GM23338 (cell line): ENCODE results near the gene HAP1.

Source experiments
- CREB1 ChIP-seq: fragments of 250-450 bp; sonication (Bioruptor Pico); IDR thresholded peaks from 2 replicates; pipeline ENCODE4 v1.5.0; 2020; ENCODE audit warnings: low read depth, mild to moderate bottlenecking, moderate library complexity
- EZH2 ChIP-seq: fragments of 200-600 bp; sonication (generic); IDR thresholded peaks from one replicate; pipeline ENCODE4 v1.8.0; 2017; ENCODE audit warnings: antibody characterized with exemption, mild to moderate bottlenecking, low read depth; ENCODE audit not compliant: unreplicated experiment
- EZH2phosphoT487 ChIP-seq: fragments of 200-600 bp; sonication (generic); IDR thresholded peaks from one replicate; pipeline ENCODE4 v1.8.1; 2018; ENCODE audit warnings: antibody characterized with exemption; ENCODE audit not compliant: unreplicated experiment
- JUNB ChIP-seq: IDR thresholded peaks from one replicate; pipeline ENCODE4 v1.6.1; 2016; ENCODE audit warnings: antibody characterized with exemption; ENCODE audit not compliant: unreplicated experiment
- POLR2AphosphoS5 ChIP-seq: IDR thresholded peaks from 2 replicates; pipeline ENCODE4 v1.6.1; 2016; ENCODE audit warnings: antibody characterized with exemption, low read depth
- REST ChIP-seq: IDR thresholded peaks from one replicate; pipeline ENCODE4 v1.6.1; 2018; ENCODE audit warnings: antibody characterized with exemption; ENCODE audit not compliant: unreplicated experiment
- ZNF114 ChIP-seq: fragments of 250-450 bp; sonication (Bioruptor Pico); IDR thresholded peaks from 2 replicates; pipeline ENCODE4 v1.5.0; 2020; ENCODE audit warnings: mild to moderate bottlenecking, moderate library complexity
- ZNF331 ChIP-seq: fragments of 250-450 bp; sonication (Bioruptor Pico); IDR thresholded peaks from 2 replicates; pipeline ENCODE4 v1.5.0; 2020; ENCODE audit warnings: low read depth, mild to moderate bottlenecking, moderate library complexity
- TF ChIP-seq, protein P1 (sequence below), 2 experiments: fragments of 200-600 bp in 1 of 2; sonication (generic) in 1 of 2; conservative IDR thresholded peaks; 2 replicates each; pipeline versions ENCODE4 v1.5.1 to v1.6.1; 2016 to 2017; ENCODE audit warnings: antibody characterized with exemption in 2 of 2, low read depth in 2 of 2, mild to moderate bottlenecking in 2 of 2, moderate library complexity in 1 of 2
- TF ChIP-seq, protein P2 (sequence below): fragments of 250-450 bp; sonication (Bioruptor Pico); IDR thresholded peaks from 2 replicates; pipeline ENCODE4 v1.5.0; 2020; ENCODE audit warnings: mild to moderate bottlenecking, moderate library complexity

- TF ChIP-seq, protein P1, sequence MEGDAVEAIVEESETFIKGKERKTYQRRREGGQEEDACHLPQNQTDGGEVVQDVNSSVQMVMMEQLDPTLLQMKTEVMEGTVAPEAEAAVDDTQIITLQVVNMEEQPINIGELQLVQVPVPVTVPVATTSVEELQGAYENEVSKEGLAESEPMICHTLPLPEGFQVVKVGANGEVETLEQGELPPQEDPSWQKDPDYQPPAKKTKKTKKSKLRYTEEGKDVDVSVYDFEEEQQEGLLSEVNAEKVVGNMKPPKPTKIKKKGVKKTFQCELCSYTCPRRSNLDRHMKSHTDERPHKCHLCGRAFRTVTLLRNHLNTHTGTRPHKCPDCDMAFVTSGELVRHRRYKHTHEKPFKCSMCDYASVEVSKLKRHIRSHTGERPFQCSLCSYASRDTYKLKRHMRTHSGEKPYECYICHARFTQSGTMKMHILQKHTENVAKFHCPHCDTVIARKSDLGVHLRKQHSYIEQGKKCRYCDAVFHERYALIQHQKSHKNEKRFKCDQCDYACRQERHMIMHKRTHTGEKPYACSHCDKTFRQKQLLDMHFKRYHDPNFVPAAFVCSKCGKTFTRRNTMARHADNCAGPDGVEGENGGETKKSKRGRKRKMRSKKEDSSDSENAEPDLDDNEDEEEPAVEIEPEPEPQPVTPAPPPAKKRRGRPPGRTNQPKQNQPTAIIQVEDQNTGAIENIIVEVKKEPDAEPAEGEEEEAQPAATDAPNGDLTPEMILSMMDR (conservative IDR thresholded peaks at IDR 0.05; ENCODE audit: low read depth in 2 of 2): no peak
- no peak for TF ChIP-seq POLR2AphosphoS5
- TF ChIP-seq JUNB: no peak
- TF ChIP-seq ZNF331: no peak
- TF ChIP-seq REST: no peak
- TF ChIP-seq EZH2: no peak
- no peak for TF ChIP-seq CREB1 (CRISPR knock-in tag)
- no peak for TF ChIP-seq ZNF114 (CRISPR knock-in tag)
- TF ChIP-seq, protein P2, sequence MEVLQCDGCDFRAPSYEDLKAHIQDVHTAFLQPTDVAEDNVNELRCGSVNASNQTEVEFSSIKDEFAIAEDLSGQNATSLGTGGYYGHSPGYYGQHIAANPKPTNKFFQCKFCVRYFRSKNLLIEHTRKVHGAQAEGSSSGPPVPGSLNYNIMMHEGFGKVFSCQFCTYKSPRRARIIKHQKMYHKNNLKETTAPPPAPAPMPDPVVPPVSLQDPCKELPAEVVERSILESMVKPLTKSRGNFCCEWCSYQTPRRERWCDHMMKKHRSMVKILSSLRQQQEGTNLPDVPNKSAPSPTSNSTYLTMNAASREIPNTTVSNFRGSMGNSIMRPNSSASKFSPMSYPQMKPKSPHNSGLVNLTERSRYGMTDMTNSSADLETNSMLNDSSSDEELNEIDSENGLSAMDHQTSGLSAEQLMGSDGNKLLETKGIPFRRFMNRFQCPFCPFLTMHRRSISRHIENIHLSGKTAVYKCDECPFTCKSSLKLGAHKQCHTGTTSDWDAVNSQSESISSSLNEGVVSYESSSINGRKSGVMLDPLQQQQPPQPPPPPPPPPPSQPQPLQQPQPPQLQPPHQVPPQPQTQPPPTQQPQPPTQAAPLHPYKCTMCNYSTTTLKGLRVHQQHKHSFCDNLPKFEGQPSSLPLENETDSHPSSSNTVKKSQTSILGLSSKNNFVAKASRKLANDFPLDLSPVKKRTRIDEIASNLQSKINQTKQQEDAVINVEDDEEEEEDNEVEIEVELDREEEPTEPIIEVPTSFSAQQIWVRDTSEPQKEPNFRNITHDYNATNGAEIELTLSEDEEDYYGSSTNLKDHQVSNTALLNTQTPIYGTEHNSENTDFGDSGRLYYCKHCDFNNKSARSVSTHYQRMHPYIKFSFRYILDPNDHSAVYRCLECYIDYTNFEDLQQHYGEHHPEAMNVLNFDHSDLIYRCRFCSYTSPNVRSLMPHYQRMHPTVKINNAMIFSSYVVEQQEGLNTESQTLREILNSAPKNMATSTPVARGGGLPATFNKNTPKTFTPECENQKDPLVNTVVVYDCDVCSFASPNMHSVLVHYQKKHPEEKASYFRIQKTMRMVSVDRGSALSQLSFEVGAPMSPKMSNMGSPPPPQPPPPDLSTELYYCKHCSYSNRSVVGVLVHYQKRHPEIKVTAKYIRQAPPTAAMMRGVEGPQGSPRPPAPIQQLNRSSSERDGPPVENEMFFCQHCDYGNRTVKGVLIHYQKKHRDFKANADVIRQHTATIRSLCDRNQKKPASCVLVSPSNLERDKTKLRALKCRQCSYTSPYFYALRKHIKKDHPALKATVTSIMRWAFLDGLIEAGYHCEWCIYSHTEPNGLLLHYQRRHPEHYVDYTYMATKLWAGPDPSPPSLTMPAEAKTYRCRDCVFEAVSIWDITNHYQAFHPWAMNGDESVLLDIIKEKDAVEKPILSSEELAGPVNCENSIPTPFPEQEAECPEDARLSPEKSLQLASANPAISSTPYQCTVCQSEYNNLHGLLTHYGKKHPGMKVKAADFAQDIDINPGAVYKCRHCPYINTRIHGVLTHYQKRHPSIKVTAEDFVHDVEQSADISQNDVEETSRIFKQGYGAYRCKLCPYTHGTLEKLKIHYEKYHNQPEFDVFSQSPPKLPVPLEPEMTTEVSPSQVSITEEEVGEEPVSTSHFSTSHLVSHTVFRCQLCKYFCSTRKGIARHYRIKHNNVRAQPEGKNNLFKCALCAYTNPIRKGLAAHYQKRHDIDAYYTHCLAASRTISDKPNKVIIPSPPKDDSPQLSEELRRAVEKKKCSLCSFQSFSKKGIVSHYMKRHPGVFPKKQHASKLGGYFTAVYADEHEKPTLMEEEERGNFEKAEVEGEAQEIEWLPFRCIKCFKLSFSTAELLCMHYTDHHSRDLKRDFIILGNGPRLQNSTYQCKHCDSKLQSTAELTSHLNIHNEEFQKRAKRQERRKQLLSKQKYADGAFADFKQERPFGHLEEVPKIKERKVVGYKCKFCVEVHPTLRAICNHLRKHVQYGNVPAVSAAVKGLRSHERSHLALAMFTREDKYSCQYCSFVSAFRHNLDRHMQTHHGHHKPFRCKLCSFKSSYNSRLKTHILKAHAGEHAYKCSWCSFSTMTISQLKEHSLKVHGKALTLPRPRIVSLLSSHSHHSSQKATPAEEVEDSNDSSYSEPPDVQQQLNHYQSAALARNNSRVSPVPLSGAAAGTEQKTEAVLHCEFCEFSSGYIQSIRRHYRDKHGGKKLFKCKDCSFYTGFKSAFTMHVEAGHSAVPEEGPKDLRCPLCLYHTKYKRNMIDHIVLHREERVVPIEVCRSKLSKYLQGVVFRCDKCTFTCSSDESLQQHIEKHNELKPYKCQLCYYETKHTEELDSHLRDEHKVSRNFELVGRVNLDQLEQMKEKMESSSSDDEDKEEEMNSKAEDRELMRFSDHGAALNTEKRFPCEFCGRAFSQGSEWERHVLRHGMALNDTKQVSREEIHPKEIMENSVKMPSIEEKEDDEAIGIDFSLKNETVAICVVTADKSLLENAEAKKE (CRISPR knock-in tag): no peak
- no peak for TF ChIP-seq EZH2phosphoT487
Observed at GRCh38 chr17:41717408-41718286, 16.8 kb downstream of the HAP1 start.
